Stimulated activated CD4-positive, alpha-beta T cell treated with anti-CD3 and anti-CD28 coated beads, TNF-alpha, amount 100 ng/mL, for 4 hours (primary cell): Measurements from ENCODE around the gene PARVB.
A peak's percentile ranks its signal among the peaks of the same experiment; 100 is the strongest.

Source experiments
- DNase-seq, 3 experiments: peaks; one replicate each; pipeline ENCODE4 v3.0.0-alpha.2; 2020; ENCODE audit warnings: low read depth in 3 of 3

PARVB gene, protein sequence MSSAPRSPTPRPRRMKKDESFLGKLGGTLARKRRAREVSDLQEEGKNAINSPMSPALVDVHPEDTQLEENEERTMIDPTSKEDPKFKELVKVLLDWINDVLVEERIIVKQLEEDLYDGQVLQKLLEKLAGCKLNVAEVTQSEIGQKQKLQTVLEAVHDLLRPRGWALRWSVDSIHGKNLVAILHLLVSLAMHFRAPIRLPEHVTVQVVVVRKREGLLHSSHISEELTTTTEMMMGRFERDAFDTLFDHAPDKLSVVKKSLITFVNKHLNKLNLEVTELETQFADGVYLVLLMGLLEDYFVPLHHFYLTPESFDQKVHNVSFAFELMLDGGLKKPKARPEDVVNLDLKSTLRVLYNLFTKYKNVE

DNA sequence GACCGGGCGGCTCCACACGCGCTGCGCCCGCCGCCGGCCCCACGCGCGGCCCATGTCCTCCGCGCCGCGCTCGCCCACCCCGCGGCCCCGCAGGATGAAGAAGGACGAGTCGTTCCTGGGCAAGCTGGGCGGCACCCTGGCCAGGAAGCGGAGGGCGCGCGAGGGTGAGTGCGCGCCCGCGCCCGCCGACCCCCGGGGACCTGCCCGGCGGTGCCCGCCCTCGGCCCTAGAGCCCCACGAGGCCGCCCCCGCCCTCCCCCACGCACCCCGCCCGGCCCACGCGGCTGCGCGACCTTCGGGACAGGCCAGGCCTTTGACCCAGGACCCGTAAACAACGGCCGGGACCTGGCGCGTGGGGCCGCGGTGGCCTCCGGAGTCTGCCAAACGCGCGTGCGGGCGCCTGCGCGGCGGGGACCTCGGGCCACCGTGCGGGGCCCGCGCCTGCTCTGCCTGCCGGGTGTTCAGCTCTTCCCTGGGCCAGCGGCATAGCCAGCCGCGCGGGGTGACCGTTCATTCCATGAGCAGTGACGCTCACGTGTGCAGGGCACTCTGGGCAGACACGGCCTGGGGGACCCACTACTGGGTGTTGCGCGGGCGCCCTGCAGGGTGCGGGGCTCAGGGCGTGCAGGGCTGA lies at the start of gene PARVB:
Gene PARVB, plus strand, starts transcription at position 15 of the 634 bp plus-strand sequence. Its CDS starts 38 bp downstream, at position 53.
- no peak for DNase-seq

DNA sequence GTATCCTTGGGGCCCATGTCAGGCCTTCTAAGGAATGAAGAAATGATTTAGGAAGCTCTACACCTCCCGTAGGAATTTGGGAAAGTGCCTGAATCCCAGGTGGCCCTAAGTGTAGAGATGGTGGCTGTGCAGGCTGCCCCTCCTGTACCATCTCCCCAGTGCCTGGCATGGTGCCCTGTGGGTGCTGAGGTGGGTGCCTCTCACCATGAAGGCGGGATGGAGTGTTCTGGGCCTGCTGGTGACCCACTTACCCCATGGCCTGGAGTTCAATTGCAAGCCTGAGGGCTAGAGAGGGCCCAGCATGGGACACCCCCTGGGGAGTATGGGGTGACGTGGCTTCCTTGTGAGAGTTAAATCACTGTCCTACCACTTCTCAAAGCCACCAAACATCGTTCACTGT lies 49.1 kb upstream of the PARVB start:
- DNase-seq: no peak

DNA sequence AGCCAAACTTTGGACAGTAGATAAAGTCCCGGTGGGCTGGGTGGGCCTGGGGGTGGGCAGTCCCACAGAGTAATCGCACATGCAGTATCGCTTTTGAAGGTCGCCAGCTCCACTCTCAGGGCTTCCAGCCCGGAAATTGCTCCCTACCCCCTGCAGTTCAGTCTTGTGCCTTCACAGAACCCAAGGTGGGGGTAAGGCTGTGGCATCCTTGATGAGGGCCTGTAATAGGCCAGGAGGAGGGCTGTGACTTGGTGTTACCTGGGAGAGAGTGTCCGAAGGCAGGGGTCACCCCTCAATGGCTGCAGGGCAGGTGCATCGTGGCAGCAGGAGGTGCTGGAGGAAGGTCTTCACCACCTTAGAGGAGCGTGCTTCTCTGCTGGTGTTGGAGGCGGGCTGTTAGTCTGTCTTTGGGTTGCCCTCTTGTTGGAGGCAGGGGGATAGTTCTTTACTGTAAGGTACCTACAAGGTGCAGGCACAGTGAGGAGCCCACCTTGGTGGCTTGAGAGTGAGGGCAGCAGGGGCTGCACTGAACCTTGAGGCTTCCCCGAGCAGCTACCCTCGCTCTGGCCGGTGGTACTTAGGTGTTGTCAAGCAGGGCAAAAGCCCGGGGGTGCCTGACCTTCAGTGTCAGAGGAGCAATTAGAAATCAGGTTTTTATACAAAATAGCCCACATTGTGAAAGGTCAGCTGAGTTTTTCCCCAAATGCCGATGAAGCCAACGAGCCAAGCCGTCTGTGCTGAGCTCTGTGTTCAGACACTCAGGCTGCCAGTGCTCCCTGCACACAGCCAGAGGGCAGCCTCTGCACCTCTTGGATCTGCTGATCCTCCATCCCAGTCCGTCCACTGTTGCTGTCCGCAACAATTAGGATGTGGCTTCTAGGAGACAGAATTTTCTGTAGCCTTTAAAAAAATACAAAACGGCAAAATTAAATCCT lies 47.0 kb upstream of the PARVB start:
- DNase-seq: no peak

DNA sequence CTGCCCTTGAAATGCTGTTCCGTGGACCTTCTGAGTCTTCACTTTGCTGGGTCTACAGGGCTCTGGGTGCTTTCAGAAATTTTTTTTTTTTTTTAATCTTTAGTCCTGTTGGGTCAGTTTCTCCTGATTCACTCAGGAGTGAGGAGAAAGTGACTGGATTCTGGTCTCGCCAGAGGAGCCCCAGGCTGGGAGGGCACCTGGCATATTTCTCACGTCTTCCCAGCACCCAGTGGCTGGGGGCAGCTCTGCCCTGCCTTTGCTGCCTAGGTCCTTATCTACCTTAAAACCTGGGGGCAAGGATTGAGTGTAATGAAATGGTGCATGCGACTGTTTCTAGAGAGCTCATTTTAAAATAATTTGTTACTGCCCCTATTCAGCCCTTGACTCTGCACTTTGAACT lies 45.5 kb upstream of the PARVB start:
- DNase-seq: no peak

DNA sequence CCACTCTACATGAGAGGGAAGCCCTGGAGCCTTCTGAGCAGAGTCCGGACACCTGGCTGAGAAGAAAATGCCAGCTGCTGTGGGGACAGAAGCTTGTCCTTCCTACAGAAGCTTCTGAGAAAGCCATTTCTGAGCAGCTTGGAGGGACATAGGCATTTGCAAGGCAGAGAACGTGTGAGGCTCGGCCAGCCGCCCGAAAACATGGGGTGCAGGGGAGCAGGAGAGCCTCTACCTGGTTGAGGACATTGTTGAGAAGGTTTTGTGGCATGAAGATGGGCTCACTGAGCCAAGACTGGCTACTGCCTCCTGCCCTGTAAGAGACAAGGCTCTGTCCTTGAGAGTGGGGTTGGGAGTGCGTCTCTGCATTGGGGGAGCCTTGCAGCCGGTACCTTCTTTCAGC lies 43.5 kb upstream of the PARVB start:
- DNase-seq: no peak

DNA sequence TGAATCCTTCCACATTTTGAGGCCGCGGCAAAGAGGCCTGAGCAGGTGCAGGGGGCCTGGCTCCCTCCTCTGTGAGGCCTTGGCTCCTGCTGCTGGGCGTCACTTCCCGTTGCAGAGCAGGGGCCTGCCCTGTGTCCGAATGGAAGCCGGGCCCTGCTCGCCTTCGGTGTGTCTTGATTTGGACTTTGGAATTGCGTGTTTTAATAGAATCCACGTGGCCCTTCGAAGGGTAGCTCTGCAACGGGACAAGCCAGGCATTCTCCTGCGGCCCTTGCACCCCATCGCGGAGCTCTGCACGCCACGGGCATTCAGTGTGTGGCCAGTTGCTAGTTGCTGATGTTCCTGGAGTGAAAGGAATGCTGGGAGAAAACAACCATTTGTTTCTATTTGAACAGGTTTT lies 43.1 kb upstream of the PARVB start:
- no peak for DNase-seq

DNA sequence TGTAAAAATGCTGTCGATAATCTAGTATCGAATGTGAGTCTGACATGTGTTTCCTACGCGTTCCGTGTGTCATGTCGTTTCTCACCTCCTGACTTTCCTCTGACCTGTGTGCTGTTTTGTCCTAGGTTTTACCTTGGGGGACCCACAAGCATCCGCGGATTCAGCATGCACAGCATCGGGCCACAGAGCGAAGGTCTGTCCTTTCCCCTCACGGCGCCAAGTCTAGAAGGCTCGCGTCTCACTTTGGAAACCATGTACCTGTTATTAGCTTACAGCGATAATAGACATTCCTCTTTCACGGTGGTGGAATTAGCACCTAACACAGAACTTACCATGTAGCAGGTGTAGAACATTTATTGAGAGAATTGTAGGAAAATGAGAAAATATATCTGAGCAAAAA lies 40.3 kb upstream of the PARVB start:
- no peak for DNase-seq

DNA sequence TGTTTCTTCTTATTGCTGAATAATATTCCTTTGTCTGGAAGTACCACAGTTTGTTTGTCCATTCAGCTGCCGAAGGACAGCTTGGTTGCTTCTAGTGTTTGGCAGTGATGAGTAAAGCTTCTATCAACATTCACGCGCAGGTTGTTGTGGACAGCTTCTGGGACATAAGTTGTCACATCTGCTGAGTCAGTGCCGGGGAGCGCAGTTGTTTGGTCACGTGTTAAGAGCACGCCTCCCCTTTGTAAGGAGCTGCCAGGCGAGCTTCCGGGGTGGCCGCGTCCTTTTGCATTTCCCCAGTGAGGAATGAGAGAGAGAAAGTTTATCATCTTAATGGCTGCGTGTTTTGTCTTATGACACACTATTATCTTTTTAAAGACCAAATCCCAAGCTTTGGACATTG lies 38.6 kb upstream of the PARVB start:
- no peak for DNase-seq

DNA sequence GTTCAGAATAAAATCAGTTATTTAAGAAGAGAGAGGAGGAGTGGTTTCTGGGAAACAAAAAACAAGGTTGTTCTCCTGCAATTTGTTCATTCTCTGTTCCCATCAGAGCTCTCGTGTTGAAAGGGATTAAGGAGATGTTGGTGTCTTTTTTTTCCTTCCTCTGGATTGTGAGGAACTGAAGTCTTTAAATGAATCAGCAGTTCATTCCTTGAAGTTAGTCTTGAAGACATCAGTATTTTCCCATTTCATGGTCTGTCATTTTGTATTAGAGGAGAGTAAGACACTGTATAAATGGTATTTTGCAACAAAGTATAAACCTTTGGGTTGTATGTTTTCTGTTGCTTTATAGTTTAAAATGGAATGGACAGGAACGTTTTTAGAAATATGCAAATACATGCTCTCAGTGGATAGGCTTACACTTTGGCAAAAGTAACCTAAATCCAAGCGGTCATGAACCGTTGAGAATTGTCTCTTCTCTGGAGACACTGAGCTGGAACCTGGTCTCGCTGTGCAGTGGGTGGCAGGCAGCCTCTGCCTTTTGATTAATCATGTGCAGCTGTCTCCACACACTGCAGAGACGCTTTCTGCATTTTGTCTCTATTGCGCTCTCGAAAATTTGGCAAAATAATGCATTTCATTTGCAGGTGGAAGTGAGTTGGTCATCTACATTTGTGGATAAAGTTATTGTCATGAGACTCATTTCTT lies 35.8 kb upstream of the PARVB start:
- no peak for DNase-seq

DNA sequence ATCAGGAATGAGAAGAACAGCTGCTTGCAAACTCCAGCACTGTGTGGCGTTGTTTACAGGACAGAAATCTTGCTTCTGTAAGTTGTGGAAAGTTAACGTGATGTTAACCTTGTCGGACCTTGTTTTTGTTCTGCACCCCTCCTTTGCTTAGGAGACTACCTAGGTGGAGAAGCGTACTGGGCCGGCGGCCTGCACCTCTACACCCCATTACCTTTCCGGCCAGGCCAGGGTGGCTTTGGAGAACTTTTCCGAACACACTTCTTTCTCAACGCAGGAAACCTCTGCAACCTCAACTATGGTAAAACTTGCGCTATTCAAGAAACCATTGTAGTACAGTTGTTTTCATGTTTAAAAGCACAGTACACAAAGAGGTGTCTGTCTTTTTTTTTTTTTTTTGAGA lies 35.1 kb upstream of the PARVB start:
- DNase-seq: no peak

DNA sequence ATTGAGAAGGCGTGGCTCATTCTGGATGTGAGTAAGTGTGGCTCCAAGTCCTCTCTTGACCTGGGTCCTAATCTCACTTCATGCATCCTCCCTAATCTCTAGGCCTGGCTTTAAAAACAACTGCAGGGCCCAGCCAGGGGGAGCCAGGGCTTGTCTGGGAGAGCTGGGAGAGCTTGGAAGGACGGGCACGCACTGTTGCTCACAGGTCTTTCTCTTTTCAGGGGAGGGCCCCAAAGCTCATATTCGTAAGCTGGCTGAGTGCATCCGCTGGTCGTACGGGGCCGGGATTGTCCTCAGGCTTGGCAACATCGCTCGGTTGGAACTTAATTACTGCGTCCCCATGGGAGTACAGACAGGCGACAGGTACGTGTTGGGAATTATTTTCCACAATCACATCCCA lies 34.1 kb upstream of the PARVB start:
- no peak for DNase-seq

DNA sequence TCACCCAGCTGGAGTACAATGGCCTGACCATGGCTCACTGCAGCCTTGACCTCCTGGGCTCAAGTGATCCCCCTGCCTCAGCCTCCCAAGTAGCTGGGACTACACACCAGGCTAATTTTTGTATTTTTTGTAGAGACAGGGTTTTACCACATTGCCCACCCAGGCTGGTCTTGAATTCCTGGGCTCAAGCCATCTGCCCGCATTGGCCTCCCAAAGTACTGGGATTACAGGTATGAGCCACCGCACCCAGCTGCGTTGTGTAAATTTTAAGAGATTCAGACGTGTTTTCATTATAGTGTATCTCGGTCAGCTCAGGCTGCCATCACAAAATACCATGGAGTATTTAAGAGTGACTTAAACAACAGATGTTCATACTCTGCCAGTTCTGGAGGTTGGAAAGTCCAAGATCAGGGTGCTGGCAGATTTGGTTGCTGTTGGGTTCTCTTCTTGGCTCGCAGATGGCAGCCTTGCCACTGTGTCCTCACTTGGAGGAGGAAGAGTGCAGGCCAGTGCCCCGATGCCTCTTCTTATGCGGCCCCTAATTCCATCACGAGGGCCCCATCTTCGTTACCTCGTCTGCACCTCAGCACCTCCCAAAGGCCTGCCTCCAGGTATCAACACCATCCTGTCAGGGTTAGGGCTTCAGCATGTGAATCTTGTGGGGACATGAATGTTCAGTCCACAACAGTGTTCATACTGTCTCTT lies 32.6 kb upstream of the PARVB start:
- DNase-seq: no peak

DNA sequence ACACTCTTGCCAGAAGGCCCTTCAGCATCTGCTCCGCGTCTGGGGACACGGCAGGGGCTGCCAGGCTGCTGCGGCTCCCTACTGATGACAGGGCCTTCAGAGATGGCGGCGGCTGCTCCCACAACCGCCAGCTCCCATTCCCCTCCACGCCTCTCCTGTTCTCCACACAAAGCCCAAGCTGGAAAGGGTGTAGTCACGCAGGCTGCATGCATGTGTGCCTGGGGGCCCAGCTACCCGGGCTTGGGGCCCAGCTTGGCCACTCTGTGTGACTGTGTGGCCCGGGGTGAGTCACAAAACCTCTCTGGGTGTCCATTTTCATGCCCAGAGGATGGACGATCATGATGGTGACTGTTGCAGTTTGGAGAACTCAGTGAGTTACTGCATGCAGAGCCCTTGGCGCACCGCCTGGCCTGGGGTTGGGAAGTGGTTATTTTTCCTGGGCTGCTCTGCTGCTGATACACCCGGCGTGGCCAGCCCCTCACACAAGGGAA lies 31.7 kb upstream of the PARVB start:
- no peak for DNase-seq

DNA sequence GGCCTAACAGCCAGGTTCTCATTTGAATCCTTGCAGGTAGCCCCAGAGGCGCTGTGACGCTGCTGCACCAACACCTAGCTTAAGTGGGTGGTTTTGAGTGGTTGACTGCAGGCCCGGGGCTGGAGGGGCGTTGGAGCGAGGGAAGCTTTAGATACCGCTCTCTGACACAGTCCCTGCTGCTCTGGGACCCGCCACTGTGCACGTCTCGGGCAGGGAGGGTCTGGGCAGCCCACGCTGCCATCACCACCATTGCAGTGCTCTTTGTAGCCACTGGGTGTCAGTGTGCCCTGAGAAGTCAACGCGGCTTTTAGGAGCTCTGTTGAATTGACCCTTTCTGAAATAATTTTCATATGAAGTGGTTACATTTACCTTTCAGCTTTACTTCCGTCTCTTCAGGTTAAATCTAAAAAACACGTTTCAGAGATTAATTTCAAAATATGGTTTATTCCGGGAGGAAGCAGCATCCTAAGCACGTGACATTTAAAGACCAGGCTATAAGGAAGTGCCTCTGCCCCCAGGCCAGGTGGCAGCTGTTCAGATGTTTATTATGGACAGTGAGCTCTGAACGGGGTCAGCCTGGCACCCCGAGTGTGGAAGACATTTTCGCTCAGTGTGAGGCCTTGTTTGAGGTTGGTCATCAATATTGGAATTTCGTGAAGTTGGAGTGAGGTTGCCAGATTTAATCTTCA lies 30.9 kb upstream of the PARVB start:
- peak; percentile 23 to 29 (median 24) for DNase-seq

DNA sequence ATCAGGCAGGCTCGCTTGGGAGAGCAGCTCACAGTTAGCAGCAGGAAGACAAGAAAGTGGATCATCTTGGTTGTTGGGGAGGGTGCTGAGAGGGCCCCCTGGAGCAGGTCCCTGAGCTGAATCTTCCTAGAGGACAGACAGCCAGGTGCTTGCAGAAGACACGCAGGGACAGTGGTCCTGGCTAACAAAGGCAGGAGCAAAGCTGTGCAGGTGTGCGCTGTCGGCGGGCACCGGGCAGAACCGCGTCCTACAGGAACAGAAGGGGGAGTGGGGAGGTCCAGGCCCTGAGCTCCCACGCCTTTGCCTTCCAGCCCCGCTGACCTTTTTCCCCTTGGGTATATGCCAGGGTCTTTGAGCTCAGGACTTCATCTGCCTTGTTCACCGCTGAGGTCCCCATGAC lies 30.1 kb upstream of the PARVB start:
- DNase-seq: no peak

DNA sequence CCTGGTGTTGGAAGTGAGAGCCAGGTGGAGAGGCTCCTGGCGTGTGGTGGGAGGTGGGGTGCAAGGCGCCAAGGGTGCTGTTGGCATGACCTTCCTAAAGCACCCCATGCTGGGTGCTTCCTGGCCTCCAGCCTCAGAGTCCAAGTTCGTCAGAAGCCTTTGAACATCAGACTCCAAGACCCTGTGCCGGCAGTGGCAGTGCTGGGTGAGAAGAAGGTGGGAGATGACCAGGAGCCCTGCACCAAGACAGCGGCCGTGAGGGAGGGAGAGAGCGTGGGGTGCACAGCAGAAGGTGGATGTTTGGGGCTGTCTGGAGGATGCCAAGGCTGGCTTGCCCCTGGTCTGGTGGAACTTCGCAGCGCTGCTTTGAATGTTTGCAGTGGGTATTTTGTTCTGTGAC lies 29.7 kb upstream of the PARVB start:
- DNase-seq: no peak

DNA sequence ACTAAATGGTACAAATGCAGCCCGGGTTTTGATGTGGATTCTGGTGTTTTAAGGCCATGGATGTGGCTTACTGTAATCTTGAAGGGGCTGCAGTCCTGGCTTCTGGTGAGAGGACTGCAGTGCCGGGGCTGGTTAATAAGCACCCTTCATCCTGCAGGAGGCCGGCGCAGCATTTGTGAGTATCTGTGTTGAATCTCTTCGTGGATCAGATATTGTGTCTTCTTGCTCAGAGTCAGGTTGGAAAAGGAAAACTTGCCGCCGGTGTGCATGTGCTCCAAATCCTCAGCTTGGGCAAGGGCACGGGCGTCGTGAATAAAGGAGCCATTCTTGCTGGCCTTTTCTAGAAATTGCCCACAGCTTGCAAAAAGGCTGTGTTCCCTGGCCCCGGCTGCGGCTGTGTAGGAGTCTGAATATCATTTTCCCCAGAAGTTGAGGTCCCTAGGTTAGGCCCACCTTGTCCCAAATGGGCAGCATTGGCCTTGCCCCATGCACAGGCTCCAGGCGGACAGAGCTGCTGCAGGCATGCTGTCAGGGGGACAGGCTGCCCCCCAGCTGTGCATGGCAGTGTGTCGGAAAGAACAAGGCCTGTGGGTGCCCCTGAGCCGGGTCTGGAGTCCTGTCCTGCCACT lies 28.9 kb upstream of the PARVB start:
- no peak for DNase-seq

DNA sequence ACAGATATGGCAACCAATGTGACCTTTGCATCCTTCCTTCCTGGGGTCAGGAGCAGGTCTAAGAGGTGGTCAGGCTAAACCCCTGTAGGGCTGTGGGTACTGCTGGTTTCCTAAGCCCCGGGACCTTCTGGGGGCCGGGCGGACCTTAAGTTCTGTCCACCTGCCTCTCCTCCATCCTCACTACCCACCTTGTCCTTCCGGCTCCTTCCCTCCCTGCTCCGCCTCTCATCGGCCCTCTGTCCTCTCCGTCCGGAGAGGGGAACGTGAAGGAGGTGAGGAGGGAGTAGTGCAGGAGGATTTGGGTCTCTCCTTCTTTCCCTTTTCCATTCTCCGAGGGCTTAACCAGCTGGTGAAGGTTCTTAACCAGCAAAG lies 28.3 kb upstream of the PARVB start:
- no peak for DNase-seq

DNA sequence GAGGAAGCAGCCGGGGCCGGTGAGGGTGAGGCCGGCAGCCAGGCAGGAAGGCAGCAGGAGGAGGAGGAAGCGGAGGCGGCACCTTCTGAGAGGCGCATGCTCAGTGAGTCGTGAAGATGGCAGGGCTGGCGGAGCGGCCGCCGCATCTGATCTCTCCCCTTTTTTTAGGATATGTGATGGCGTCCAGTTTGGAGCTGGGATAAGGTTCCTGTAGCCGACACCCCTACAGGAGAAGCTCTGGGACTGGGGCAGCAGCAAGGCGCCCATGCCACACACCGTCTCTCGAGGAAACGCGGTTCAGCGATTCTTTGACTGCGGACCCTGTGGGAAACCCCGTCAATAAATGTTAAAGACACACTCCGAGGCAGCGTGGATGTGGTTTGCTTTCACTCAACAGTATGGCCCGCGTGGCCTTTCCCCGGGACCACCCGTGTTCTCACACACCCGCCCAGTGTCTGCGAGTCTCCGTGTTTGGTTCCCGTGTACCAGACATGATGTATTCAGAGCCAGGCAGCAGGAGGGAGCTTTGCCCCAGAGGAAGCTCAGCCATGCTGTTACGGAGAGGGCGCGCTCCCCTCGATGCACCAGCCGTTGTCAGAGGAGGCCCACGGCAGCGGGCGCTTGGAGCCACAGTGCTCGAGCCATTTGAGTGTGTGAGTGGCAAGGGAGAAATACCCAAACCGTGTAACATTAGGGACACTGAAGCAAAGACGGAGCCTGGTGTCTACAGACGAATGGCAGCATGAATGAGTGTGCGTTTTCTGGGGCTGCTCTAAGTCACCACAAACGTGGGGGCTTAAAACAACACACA lies 27.7 kb upstream of the PARVB start:
- DNase-seq: peak; percentile 44 to 58 (median 57)
